Gastrocnemius medialis (tissue), 4 donors: ENCODE results near the gene TEX13C. TPM values are rescaled to one million over a fixed set of nuclear protein-coding genes. Genes with fewer than 3 reads are reported as not detected.
"Not testable (repeated sequence)": the region's sequence is repeated elsewhere in the genome, so short reads cannot be mapped to it uniquely, and the experiment has no call there.

Experiments used
- ATAC-seq, 2 donors: fragments of 150-250 bp; one replicate each; pipeline ENCODE4 v1.9.1; 2016
- DNase-seq, 2 donors: peaks; one replicate each; pipeline ENCODE4 v3.0.0-alpha.2; 2019
- H3K27ac ChIP-seq, 4 donors: fragments of 200-600 bp; sonication (generic); 1 replicate in 1 of 4; 2 replicates in 3 of 4; pipeline ENCODE4 v1.5.1; 2016 to 2018; ENCODE audit warnings: mild to moderate bottlenecking in 2 of 4, moderate library complexity in 1 of 4
- H3K27me3 ChIP-seq, 3 donors: fragments of 200-600 bp; sonication (generic) in 2 of 3; 1 replicate in 1 of 3; 2 replicates in 2 of 3; pipeline versions ENCODE4 v1.5.1 to v1.6.0; 2016 to 2019; ENCODE audit warnings: mild to moderate bottlenecking in 1 of 3, moderate library complexity in 1 of 3
- H3K36me3 ChIP-seq, 2 donors: fragments of 200-600 bp; sonication (generic) in 1 of 2; one replicate each; pipeline ENCODE4 v1.5.1; 2017 to 2018
- H3K4me1 ChIP-seq, 2 donors: fragments of 200-600 bp; sonication (generic) in 1 of 2; one replicate each; pipeline ENCODE4 v1.5.1; 2016 to 2017; ENCODE audit warnings: mild to moderate bottlenecking in 2 of 2
- H3K4me3 ChIP-seq, 4 donors: fragments of 200-600 bp; sonication (generic) in 3 of 4; 1 replicate in 1 of 4; 2 replicates in 3 of 4; pipeline ENCODE4 v1.5.1; 2016 to 2019; ENCODE audit warnings: mild to moderate bottlenecking in 2 of 4
- H3K9me3 ChIP-seq, 3 donors: fragments of 200-600 bp; sonication (generic) in 2 of 3; 1 replicate in 1 of 3; 2 replicates in 2 of 3; pipeline ENCODE4 v1.5.1; 2016 to 2019
- POLR2A ChIP-seq, 2 donors: fragments of 450-650 bp; IDR thresholded peaks; one replicate each; pipeline ENCODE4 v1.6.1; 2017; ENCODE audit warnings: antibody characterized with exemption in 2 of 2, mild to moderate bottlenecking in 2 of 2, moderate library complexity in 2 of 2
- in situ Hi-C, 4 donors: fragments of 200-750 bp; cut with MboI; loops; one replicate each; pipeline versions ENCODE4 v1.15.0 to v1.8.0; 2017; ENCODE audit warnings: low sequenced_read_pairs in 4 of 4
- intact Hi-C: fragments of 100-400 bp; cut with DNase I; formaldehyde crosslinking; loops from one replicate; pipeline ENCODE4 v1.15.1; 2023; ENCODE audit warnings: low total_unique reads
- total RNA-seq, 4 donors: library from RNA; depleted of rRNA; stranded (reverse); fragments of >200 nt; gene quantifications; one replicate each; pipeline versions ENCODE4 v1.1.0 to v1.2.3, GENCODE V29; 2016
- TF ChIP-seq, protein P1 (sequence below), 5 experiments: fragments of 450-650 bp in 3 of 5; fragments of 200-600 bp in 2 of 5; sonication (generic) in 2 of 5; IDR thresholded peaks in 4 of 5; conservative IDR thresholded peaks in 1 of 5; 1 replicate in 4 of 5; 2 replicates in 1 of 5; pipeline ENCODE4 v1.5.1; 2016 to 2019; ENCODE audit warnings: antibody characterized with exemption in 5 of 5, mild to moderate bottlenecking in 3 of 5, moderate library complexity in 3 of 5

Gene TEX13C
- total RNA-seq, 4 donors from 2014 or later, result not detected

DNA sequence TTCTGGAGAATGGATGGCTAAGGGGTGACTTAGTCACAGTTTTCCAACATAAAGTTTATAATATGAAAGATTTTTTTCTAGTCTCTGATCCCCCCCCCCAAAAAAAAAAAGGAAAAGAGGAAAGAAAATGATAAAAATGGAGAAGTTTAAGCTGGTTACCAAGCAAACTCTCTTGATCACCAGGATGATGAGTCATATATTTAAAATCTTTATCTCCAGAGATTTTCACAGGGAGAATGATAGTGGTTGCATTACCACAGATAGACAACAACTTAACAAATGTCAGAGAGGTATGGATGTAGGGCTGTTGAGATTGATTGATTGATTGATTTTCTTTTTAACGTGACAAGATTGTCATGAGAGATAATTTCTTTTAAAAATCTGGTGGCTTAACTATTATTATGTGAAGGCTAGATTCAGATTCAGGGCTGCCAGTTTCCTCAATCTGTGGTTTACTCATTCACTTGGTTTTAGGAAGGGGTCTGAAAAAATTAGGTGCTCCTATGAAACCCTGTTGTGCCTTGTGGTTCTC lies 13.3 kb upstream of the TEX13C start:
- no peaks in the 10 kb centered on the region for H3K36me3 ChIP-seq
- intact Hi-C loops, result no loop called here

DNA sequence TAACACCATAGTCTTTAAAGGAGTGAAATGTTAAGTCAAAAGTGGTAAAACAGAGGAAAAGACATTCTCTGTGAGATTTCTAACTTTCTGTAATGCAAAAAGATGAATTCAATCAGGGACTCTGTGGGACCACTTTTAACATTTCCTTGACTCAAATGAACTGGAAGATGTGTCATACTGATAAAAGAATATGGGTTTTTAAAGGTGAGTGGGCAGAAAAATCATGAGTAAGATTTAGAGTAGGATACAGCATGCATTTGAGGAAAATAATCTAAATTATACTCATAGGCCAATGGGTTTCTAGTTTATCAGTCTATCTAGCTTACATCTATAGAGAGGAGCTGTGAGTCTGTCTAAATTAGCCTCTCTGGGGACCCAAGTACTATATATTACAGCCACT lies 11.0 kb upstream of the TEX13C start:
- intact Hi-C loops (no loop called here), in situ Hi-C loops (no loop called here)
- no peak overlapping the region for H3K4me3 ChIP-seq
- no peak for TF ChIP-seq POLR2A (IDR thresholded peaks at IDR 0.05)
- TF ChIP-seq, protein P1, sequence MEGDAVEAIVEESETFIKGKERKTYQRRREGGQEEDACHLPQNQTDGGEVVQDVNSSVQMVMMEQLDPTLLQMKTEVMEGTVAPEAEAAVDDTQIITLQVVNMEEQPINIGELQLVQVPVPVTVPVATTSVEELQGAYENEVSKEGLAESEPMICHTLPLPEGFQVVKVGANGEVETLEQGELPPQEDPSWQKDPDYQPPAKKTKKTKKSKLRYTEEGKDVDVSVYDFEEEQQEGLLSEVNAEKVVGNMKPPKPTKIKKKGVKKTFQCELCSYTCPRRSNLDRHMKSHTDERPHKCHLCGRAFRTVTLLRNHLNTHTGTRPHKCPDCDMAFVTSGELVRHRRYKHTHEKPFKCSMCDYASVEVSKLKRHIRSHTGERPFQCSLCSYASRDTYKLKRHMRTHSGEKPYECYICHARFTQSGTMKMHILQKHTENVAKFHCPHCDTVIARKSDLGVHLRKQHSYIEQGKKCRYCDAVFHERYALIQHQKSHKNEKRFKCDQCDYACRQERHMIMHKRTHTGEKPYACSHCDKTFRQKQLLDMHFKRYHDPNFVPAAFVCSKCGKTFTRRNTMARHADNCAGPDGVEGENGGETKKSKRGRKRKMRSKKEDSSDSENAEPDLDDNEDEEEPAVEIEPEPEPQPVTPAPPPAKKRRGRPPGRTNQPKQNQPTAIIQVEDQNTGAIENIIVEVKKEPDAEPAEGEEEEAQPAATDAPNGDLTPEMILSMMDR (IDR thresholded peaks at IDR 0.05 in 4 of 5, conservative IDR thresholded peaks at IDR 0.05 in 1 of 5), result no peak
- H3K36me3 ChIP-seq, result no peaks in the 10 kb centered on the region
- H3K27me3 ChIP-seq, result no peaks in the 10 kb centered on the region
- ATAC-seq, result no peak
- H3K27ac ChIP-seq, result no peak overlapping the region
- no peaks in the 10 kb centered on the region for H3K9me3 ChIP-seq
- no peak for DNase-seq
- H3K4me1 ChIP-seq, result no peaks in the 10 kb centered on the region

More for the DNA sequence above, 13.3 kb upstream of the TEX13C start:
- TF ChIP-seq, protein P1 (IDR thresholded peaks at IDR 0.05 in 4 of 5, conservative IDR thresholded peaks at IDR 0.05 in 1 of 5), result no peak
- no peak for TF ChIP-seq POLR2A (IDR thresholded peaks at IDR 0.05)
- Histone ChIP-seq H3K9me3 (no peaks in the 10 kb centered on the region), H3K27me3 (no peaks in the 10 kb centered on the region), H3K4me1 (no peaks in the 10 kb centered on the region), H3K27ac (no peak overlapping the region), H3K4me3 (no peak overlapping the region)
- ATAC-seq (no peak), DNase-seq (no peak)
- in situ Hi-C loops, result no loop called here

DNA sequence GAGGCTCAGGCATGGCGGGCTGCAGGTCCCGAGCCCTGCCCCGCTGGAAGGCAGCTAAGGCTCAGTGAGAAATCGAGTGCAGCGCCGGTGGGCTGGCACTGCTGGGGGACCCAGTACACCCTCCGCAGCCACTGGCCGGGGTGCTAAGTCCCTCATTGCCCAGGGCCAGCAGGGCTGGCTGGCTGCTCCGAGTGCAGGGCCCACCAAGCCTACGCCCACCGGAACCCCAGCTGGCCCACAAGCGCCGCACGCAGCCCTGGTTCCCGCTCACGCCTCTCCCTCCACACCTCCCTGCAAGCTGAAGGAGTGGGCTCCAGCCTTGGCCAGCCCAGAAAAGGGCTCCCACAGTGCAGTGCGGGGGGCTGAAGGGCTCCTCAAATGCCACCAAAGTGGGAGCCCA lies 505 bp upstream of the TEX13C start:
- in situ Hi-C loops, H3K9me3 ChIP-seq, intact Hi-C loops, H3K4me3 ChIP-seq, H3K4me1 ChIP-seq, H3K27ac ChIP-seq, DNase-seq, H3K36me3 ChIP-seq, ATAC-seq, H3K27me3 ChIP-seq: not testable (repeated sequence)

DNA sequence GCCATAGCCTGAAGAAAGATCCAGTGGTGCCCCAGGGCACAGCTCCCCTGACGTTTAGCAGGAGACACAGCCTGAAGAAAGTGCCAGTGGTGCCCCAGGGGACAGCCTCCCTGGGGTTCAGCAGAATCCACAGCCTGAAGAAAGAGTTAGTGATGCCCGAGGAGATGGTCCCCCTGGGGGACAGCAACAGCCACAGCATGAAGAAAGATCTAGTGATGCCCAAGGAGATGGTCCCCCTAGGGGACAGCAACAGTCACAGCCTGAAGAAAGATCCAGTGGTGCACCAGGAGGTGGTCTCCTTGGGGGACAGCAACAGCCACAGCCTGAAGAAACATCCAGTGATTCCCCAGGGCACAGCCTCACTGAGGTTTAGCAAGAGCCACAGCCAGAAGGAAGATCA lies 2.8 kb downstream of the TEX13C start:
- in situ Hi-C loops, result no loop called here
- H3K4me1 ChIP-seq, result no peaks in the 10 kb centered on the region
- no peak for TF ChIP-seq POLR2A (IDR thresholded peaks at IDR 0.05)
- TF ChIP-seq, protein P1 (IDR thresholded peaks at IDR 0.05 in 4 of 5, conservative IDR thresholded peaks at IDR 0.05 in 1 of 5), result no peak
- H3K27me3 ChIP-seq, result no peaks in the 10 kb centered on the region
- no peak overlapping the region for H3K27ac ChIP-seq
- intact Hi-C loops, result no loop called here
- DNase-seq (no peak), ATAC-seq (no peak)
- no peaks in the 10 kb centered on the region for H3K36me3 ChIP-seq
- no peaks in the 10 kb centered on the region for H3K9me3 ChIP-seq
- no peak overlapping the region for H3K4me3 ChIP-seq

DNA sequence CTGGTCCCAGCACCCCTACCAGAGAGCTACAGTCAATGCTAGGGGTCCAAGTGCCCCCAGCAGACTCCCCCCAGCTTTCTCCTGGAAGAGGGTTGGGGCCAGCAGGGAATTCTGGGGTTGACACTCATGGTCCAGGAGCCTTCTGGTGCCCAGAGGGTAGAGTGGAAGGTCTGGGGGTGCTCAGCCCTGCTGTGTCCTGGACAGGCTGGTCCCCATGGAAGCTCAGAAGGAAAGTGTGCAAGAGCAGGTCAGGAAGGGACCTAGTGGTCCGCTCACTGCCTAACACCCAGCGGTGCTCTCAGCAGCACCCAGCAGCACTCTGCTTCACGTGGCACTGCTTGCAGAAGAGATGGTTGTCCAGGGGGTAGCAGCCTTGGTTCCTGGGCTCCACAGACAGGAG lies 6.9 kb downstream of the TEX13C start:
- in situ Hi-C loops, result no loop called here
- Histone ChIP-seq H3K36me3 (no peaks in the 10 kb centered on the region), H3K9me3 (no peaks in the 10 kb centered on the region), H3K27me3 (no peaks in the 10 kb centered on the region), H3K4me3 (no peak overlapping the region), H3K27ac (no peak overlapping the region), H3K4me1 (no peaks in the 10 kb centered on the region)
- DNase-seq (no peak), ATAC-seq (no peak)
- no peak for TF ChIP-seq POLR2A (IDR thresholded peaks at IDR 0.05)
- TF ChIP-seq, protein P1 (IDR thresholded peaks at IDR 0.05 in 4 of 5, conservative IDR thresholded peaks at IDR 0.05 in 1 of 5), result no peak
- intact Hi-C loops, result no loop called here
